Colon (tissue), 2 donors: ENCODE measurements around the gene CAPN5.

ENCODE experiments used
- FAIRE-seq: peaks from 2 replicates; lab custom pipeline; 2012; peaks lifted over from hg19 to GRCh38; lab: Jason Lieb, UNC
- donor health status: control.
- donor health status: control.

The CAPN5 gene

GRCh38 chr11:77137421-77137820, 70.7 kb downstream of the CAPN5 start:
- no peak for FAIRE-seq

GRCh38 chr11:77138106-77138649, 71.4 kb downstream of the CAPN5 start:
- no peak for FAIRE-seq

GRCh38 chr11:77139201-77139600, 72.4 kb downstream of the CAPN5 start:
- FAIRE-seq = no peak

GRCh38 chr11:77140231-77140851, 73.6 kb downstream of the CAPN5 start:
- no peak for FAIRE-seq

GRCh38 chr11:77141034-77141433, 74.3 kb downstream of the CAPN5 start:
- FAIRE-seq = no peak

GRCh38 chr11:77141475-77141874, 74.7 kb downstream of the CAPN5 start:
- FAIRE-seq = no peak

- FAIRE-seq = no peak
Measured at GRCh38 chr11:77142091-77142975, 75.6 kb downstream of the CAPN5 start.

GRCh38 chr11:77143405-77144020, 76.7 kb downstream of the CAPN5 start:
- FAIRE-seq = no peak

GRCh38 chr11:77144196-77144856, 77.6 kb downstream of the CAPN5 start:
- FAIRE-seq = no peak

- no peak for FAIRE-seq
Measured at GRCh38 chr11:77144857-77145428, 78.2 kb downstream of the CAPN5 start.

- no peak for FAIRE-seq
Measured at GRCh38 chr11:77146261-77147035, 79.7 kb downstream of the CAPN5 start.

GRCh38 chr11:77147036-77147315, 80.2 kb downstream of the CAPN5 start:
- no peak for FAIRE-seq

- FAIRE-seq = no peak
Measured at GRCh38 chr11:77147668-77148321, 81.0 kb downstream of the CAPN5 start.

GRCh38 chr11:77148963-77149715, 82.4 kb downstream of the CAPN5 start:
- no peak for FAIRE-seq

- no peak for FAIRE-seq
Measured at GRCh38 chr11:77149716-77150392, 83.1 kb downstream of the CAPN5 start.

- FAIRE-seq = no peak
Measured at GRCh38 chr11:77150836-77151235, 84.1 kb downstream of the CAPN5 start.

- FAIRE-seq = no peak
Measured at GRCh38 chr11:77151804-77152509, 85.2 kb downstream of the CAPN5 start.

- FAIRE-seq = no peak
Measured at GRCh38 chr11:77152846-77153245, 86.1 kb downstream of the CAPN5 start.
